Activated effector memory CD4-positive, alpha-beta T cell treated with Interleukin-2 at 50 U/mL for 16 hours (primary cell): ENCODE results near the gene ZNF669.
"Not testable (repeated sequence)": the region's sequence is repeated elsewhere in the genome, so short reads cannot be mapped to it uniquely, and the experiment has no call there.

ENCODE experiments used
- DNase-seq: peaks from one replicate; pipeline ENCODE4 v3.0.0-alpha.2; 2020

The ZNF669 gene

DNA sequence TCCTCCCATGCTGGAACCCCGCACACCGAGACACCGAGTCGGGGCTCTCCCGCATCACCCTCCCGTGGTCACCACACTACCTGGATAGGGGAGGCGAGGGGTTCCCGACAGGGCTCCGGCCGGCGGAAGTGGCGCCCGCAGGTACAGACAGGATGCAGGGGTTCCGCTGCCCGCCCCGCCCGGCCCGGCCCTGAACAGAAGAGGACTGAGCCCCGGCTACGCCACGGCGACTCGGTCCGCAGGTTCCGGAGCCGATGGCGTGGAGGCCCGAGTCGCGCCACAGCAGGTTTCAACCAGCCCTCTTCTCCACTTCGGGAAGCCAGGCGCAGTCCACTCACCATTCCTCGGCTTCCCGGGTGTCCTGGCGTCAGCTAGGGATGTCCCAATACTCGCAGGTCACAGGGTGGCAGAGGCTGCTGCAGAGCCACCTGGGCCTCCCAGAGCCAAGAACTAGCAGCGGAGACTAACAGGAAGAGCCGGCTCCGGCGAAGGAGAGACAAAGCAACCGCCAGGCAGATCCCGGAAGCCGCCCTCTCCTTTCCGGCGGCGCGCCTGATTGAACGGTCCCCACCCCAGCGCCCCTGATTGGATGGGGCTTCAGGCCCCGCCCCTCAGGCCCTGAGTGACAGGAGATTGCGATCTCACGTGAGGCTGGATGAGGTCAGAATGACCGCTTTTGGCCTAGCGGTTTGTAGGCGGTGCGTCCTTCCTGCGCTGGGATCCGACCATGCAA lies at the start of gene ZNF669:
ZNF669 (minus strand) TSS at position 498 of the 733 bp plus-strand sequence; CDS start at position 341, 157 bp downstream.
- peak; percentile 84 for DNase-seq

DNA sequence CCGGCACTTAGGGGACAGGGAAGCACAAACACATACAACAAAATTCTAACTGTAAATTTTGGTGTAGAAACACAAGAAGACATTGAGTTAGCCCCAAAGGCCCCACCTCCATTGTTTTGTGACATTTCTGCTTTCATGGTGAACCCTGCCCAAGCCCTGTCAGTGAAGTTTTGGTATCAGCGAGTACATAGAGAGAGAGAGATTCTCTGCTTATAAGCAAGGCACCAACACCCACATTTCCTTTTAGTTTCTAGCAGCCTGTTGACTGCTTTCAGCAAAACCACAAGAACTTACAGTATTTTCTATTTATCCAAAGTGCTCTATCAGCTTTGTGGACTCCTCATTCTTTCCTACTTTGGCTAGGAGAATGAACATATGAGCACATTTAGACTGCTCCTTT lies 43.6 kb upstream of the ZNF669 start:
- DNase-seq = no peak

DNA sequence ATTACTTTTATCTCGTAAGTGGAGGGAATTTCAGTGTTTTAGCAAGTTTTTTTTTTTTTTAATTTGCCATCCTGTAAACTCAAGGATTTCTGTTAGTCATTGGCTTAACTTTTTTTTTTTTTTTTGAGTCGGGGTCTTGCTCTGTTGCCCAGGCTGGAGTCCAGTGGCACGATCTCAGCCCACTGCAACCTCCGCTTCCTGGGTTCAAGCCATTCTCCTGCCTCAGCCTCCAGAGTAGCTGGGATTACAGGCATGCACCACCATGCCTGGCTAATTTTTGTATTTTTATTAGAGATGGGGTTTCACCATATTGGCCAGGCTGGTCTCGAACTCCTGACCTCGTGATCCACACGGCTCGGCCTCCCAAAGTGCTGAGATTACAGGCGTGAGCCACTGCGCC lies 43.0 kb upstream of the ZNF669 start:
- DNase-seq = not testable (repeated sequence)

DNA sequence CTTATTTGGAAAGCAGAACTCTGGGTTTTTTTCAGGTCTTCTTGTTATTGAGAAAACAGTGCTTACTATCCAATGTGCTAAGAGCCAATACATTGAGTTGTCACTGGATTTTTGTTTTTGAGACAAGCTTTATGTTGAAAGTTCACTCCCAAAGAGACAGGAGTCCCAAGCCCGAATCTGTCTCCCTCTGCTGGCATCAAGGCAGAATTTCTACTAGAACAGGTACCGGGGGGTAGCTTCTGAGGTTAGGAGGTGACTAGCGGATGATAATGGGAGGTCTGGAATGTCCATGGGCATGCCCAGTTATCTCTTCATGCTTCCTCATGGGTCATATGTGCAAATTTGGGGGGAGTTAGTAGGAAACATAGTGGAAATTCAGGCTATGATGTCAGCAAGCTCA lies 42.5 kb upstream of the ZNF669 start:
- no peak for DNase-seq

GRCh38 chr1:247145279-247145678 lies 41.1 kb upstream of the ZNF669 start:
- no peak for DNase-seq

DNA sequence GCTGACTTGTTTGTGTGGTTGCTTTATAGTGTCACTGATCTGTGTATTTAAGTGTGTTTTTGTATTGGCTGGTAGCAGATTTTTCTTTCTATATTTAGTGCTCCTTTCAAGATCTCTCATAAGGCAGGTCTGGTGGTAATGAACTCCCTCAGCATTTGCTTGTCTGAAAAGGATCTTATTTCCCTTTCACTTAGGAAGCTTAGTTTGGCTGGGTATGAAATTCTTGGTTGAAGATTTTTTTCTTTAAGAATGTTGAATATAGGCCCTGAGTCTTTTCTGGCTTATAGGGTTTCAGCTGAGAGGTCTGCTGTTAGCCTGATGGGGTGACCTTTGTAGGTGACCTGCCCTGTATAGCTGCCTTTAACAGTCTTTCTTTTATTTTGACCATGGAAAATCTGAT lies 35.4 kb upstream of the ZNF669 start:
- DNase-seq = not testable (repeated sequence)

- no peak for DNase-seq
Observed at GRCh38 chr1:247131236-247131635, 27.1 kb upstream of the ZNF669 start.

DNA sequence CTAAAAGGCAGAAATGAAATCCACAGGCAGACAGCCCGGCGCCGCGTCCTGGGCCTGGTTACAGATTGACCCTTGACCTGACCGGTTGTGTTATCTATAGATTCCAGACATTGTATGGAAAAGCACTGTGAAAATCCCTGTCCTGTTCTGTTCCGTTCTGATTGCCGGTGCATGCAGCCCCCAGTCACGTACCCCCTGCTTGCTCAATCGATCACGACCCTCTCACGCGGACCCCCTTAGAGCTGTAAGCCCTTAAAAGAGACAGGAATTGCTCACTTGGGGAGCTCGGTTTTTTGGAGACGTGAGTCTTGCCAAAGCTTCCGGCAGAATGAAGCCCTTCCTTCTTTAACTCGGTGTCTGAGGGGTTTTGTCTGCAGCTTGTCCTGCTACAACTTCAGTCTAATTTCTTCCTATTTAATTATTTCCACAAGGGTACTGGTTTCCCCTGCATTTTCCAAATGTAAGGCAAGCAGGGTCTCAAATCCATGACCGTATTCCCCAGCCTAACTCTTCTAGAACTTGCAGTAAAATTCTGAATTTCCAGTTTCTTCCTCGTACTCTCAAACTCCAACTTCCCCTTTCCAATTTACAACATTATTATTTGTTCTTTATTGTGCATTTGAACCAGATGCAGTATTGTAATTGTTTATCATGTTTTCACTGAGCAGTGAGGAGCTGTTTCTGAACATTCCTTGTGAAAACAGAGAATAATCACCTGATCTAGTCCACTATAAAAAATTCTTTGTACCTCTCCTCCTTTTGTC lies 23.5 kb upstream of the ZNF669 start:
- not testable (repeated sequence) for DNase-seq

GRCh38 chr1:247126601-247127000 lies 22.4 kb upstream of the ZNF669 start:
- not testable (repeated sequence) for DNase-seq

- not testable (repeated sequence) for DNase-seq
Observed at GRCh38 chr1:247126166-247126565, 22.0 kb upstream of the ZNF669 start.

- DNase-seq = no peak
Observed at GRCh38 chr1:247121382-247121781, 17.2 kb upstream of the ZNF669 start.

DNA sequence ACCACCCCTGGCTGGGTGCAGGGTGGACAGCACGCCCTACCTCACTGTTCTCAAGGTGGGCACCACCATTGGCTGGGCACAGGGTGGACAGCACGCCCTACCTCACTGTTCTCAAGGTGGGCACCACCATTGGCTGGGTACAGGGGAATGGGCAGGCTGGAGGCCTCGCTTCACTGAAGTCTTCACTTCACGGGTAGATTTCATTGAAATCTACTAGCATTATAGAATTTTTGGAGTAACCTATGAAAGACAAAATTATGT lies 16.2 kb upstream of the ZNF669 start:
- DNase-seq = not testable (repeated sequence)

DNA sequence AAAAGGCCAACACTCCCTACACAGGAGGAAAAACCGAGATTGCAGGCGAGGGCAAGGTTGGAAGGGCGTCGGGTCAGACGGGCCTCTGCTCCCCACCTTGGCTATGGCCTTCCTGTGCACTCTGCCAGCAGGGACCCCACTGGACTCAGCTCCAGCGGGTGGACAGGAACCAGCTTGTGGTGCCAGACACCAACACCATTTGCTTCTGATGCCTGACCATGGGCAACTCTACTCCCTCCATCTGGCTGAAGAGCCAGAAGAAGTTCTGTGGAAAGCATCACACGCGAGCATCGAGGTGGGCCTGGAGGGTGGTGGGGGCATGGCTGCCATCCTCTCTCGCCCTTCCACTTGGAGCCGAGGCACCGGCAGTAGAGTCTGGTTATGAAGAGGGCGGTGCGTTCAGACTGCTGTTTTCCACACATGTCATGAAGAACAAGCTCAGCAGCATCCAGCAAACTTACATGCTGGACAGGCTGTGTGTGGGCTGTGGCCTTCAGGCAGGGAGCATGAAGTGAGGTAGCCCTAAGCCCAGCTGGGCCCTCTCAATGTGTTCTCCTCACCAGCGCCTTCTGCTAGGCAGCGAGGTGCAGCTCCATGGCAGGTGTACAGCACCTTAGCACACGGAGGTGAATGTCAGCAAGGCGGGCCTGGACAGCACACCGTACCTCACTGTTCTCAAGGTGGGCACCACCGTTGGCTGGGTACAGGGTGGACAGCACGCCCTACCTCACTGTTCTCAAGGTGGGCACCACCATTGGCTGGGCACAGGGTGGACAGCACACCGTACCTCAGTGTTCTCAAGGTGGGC lies 15.6 kb upstream of the ZNF669 start:
- no peak for DNase-seq

DNA sequence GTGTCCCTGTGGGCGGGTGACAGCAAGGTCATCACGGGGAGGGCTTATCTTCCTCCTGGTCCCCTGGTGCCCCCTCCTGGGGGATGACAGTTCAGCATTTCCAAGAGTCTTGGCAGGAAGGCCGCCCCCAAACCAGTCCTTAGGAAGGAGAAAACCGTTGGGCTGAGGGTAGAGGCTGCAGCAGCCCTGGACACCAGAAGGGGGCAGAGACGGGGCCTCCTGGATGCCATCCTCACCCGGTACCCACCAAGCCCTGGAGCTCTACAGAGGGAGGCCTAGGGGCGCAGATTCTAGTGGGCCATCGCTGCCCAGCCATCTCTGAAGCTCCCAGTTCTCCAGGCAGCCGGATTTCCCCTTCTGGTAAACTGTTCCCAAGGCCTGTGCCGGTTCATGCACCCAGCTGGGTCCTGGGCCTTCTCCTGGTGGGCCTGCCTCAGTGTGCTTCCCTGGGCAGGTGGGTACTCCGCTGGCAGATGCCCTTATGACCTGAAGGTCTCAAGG lies 14.8 kb upstream of the ZNF669 start:
- no peak for DNase-seq

DNA sequence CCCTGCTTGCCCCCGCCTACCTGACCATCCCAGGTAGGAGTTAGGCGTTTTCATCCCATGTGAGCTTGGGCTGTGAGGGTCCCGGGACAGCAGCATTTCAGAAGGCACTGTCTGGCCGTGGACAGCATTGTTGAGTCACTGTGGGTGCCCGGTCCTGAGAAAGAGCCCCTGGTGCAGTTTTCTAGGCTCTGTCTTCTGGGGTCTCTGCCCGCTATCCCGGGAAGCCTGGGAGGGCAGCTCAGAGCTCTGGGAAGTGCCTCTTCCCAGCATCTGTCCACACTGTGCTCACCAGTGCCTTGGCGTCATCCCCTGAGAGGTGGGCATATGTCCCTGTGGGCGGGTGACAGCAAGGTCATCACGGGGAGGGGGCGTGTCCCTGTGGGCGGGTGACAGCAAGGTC lies 11.4 kb upstream of the ZNF669 start:
- no peak for DNase-seq

- DNase-seq = no peak
Observed at GRCh38 chr1:247115141-247115510, 11.0 kb upstream of the ZNF669 start.

DNA sequence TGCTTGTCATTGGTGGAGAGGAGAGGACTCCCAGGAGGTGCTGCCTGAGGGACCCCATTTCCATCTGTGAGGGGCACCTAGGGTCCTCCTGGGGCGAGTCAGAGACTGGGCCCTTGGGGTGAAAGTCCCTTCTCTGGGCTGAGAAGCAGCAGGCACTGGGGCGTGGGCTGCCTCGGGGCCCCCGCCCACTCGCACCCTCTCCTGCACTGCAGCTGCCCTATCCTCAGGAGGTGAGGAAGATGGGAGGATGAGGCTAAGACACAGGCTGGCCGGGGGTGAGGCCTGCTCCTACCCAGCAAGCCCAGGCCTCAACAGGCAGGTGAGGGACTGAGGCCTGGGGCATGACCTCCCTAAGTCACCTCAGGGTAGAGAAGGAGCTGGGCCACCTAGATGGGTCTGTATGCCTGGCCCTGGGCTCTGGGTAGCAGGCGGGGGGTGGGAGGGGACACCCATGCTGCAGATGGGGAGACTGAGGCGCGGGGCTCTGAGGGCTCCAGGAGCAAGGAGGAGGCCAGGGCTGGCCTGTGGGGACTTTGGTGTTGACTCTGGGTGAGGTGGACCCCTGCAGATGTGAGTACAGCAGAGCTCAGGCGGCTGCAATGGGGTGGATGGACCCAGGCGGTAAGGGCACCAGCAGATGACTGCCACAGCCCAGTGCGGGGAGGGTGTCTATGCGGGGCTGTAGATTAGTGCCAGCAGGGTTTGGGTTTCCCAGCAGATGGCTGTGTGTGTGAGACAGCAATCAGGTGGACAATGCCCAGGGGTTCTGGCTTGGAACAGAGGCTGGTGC lies 10.4 kb upstream of the ZNF669 start:
- DNase-seq = no peak

- DNase-seq = no peak
Observed at GRCh38 chr1:247113733-247114271, 9.6 kb upstream of the ZNF669 start.

GRCh38 chr1:247113094-247113497 lies 8.9 kb upstream of the ZNF669 start:
- DNase-seq = no peak

DNA sequence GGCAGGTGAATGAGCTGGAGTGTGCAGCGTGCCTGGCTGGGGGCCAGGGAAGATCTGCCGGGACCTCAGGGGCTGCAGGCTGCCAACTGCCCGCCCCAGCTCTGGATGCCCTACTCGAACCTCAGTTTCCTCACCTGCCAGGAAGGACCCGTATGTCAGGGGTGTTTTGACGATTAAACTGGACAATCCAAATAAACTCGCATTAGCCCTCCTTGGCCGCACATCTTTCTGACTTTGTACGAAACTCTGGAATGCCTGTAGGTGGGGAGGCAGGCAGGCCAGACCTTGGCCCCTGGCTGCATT lies 8.3 kb upstream of the ZNF669 start:
- DNase-seq = no peak

DNA sequence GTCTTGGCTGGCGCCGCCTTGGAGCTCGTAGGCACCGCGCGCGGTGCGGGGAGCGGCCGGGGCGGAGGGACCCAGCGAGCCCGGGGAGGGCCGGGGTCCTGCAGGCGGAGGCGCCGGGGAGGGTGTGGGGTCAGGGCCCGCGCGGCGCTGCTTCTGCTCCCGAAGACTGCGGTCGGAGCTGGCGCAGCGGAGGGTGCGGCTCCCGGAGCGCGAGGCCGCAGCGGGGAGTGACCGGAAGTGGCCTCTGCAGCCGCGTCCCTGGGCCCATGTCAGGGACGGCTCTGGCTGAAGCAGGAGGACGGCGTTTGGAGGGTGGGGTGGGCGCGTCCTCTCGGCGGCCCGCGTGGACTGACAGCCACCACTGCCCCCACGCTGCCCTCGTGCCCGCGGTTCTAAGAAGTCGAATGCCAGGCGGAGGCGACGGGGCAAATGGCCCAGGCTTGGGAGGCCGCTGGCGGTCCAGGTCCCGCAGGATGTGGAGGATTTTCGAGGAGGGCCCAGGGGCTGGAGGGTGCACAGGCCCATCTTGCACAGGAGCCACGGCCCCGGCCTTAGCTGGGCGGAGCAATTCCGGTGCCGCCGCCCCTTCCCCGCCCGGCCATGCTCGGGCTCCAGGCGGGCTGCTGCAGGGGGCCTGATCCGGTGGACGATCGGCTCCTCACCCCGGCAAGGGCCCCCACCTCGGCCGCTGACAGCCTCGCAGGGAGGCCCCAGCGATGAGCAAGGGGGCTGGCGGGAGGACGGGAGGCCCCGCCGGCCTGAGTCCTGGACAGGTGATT lies 7.7 kb upstream of the ZNF669 start:
- no peak for DNase-seq

DNA sequence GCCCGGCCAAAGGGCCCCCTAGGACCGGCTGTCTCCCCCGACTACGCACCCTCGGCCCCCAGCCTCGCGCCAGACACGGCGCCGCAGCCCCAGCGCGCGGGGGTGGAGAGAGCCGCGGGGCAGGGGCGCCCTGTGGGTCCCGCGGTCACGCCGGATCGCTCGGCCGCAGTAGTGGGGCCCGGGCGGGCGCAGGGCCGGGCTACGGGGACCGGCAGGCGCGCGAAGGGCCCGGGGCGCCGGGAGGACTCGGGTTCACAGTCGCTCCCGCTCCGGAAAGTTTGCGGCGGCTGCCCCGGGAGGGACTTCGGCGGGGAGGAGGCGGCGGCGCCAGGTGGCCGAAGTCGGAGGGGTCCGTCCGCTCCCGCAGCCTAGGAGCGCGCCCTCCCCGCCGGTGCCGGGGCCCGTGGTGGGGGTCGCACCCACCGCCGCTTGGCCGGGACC lies 7.1 kb upstream of the ZNF669 start:
- DNase-seq = no peak
